IMR-90 (cell line): Measurements from ENCODE around the gene CFH. TPM values are rescaled to one million over a fixed set of nuclear protein-coding genes. Genes with fewer than 3 reads are reported as not detected.

Source experiments
- ATAC-seq: fragments of 200-7000 bp; cut with Tn5 transposase; 2 replicates; pipeline ENCODE4 v1.9.1; 2020; ENCODE audit warnings: low read depth, mild to moderate bottlenecking, moderate library complexity
- BruUV-seq: library from RNA; stranded (reverse); fragments of 400-500 nt; replicated peaks from 2 replicates; lab custom pipeline; 2021; lab: Mats Ljungman, UMichigan
- CTCF ChIA-PET: fragments of 300-600 bp; formaldehyde crosslinking; extraction: SDS; loops from one replicate; lab custom pipeline; 2021; ENCODE audit warnings: antibody characterized with exemption; lab: Yijun Ruan, JAX
- POLR2A ChIA-PET: fragments of 300-600 bp; sonication (Branson Sonifier 250); formaldehyde crosslinking; loops from one replicate; lab custom pipeline; 2022; ENCODE audit warnings: antibody characterized with exemption; ENCODE audit not compliant: unreplicated experiment; lab: Charles Lee
- DNase-seq: peaks from one replicate; pipeline ENCODE4 v3.0.0; 2013
- H2AFZ ChIP-seq: replicated peaks from 2 replicates; pipeline ENCODE3; 2013; ENCODE audit warnings: low read length, mild to moderate bottlenecking; ENCODE audit not compliant: poor library complexity
- H2AK5ac ChIP-seq: 2 replicates; pipeline ENCODE4 v1.6.1; 2013; ENCODE audit warnings: low read depth, low read length, inconsistent platforms
- H2AK9ac ChIP-seq: replicated peaks from 2 replicates; pipeline ENCODE3; 2013; ENCODE audit warnings: mild to moderate bottlenecking, low read depth, low read length, moderate library complexity; ENCODE audit not compliant: poor library complexity
- H2BK120ac ChIP-seq: 2 replicates; pipeline ENCODE4 v1.6.1; 2013; ENCODE audit warnings: low read depth, low read length, inconsistent platforms
- H2BK15ac ChIP-seq: 3 replicates; pipeline ENCODE4 v1.6.1; 2013; ENCODE audit warnings: low read depth, low read length, inconsistent platforms
- H2BK20ac ChIP-seq: 2 replicates; pipeline ENCODE4 v1.6.1; 2013; ENCODE audit warnings: low read depth, mild to moderate bottlenecking, inconsistent platforms, low read length, moderate library complexity
- H2BK5ac ChIP-seq: 2 replicates; pipeline ENCODE4 v1.6.1; 2013; ENCODE audit warnings: mild to moderate bottlenecking, low read depth, low read length, inconsistent platforms; ENCODE audit not compliant: poor library complexity, severe bottlenecking
- H3K14ac ChIP-seq: replicated peaks from 2 replicates; pipeline ENCODE4 v1.6.1; 2013; ENCODE audit warnings: low read depth, low read length, inconsistent platforms
- H3K18ac ChIP-seq: 2 replicates; pipeline ENCODE4 v1.6.1; 2013; ENCODE audit warnings: low read depth, low read length, control low read depth
- H3K23ac ChIP-seq: 2 replicates; pipeline ENCODE4 v1.6.1; 2013; ENCODE audit warnings: low read depth, low read length, inconsistent platforms
- H3K27ac ChIP-seq: 2 replicates; pipeline ENCODE4 v1.5.1; 2013; ENCODE audit warnings: mild to moderate bottlenecking, control low read depth, low read length; ENCODE audit not compliant: insufficient read depth
- H3K27me3 ChIP-seq: 2 replicates; pipeline ENCODE4 v1.6.1; 2013; ENCODE audit warnings: low read length; ENCODE audit not compliant: control insufficient read depth, insufficient read depth
- H3K36me3 ChIP-seq: 2 replicates; pipeline ENCODE4 v1.6.1; 2013; ENCODE audit warnings: low read length, mixed read lengths; ENCODE audit not compliant: control insufficient read depth, insufficient read depth
- H3K4ac ChIP-seq: 2 replicates; pipeline ENCODE4 v1.6.1; 2013; ENCODE audit warnings: low read depth, low read length, inconsistent platforms
- H3K4me1 ChIP-seq: 2 replicates; pipeline ENCODE4 v1.6.1; 2013; ENCODE audit warnings: low read length, mixed read lengths; ENCODE audit not compliant: control insufficient read depth, insufficient read depth
- H3K4me2 ChIP-seq: 2 replicates; pipeline ENCODE4 v1.6.1; 2013; ENCODE audit warnings: low read depth, mild to moderate bottlenecking, control low read depth, low read length, moderate library complexity
- H3K4me3 ChIP-seq: 2 replicates; pipeline ENCODE4 v1.5.1; 2013; ENCODE audit warnings: low read depth, mild to moderate bottlenecking, control low read depth, low read length, moderate library complexity; ENCODE audit not compliant: insufficient read depth
- H3K56ac ChIP-seq: 2 replicates; pipeline ENCODE4 v1.6.1; 2013; ENCODE audit warnings: low read length, inconsistent platforms; ENCODE audit not compliant: insufficient read depth; ENCODE audit errors: extremely low read depth
- H3K79me1 ChIP-seq, 2 experiments: 2 replicates each; pipeline ENCODE4 v1.6.1; 2013; ENCODE audit warnings: low read length in 2 of 2, inconsistent platforms in 1 of 2, low read depth in 1 of 2
- H3K9ac ChIP-seq: 2 replicates; pipeline ENCODE4 v1.6.1; 2013; ENCODE audit warnings: low read depth, low read length, control low read depth
- H3K9me1 ChIP-seq: 2 replicates; pipeline ENCODE4 v1.6.1; 2013; ENCODE audit warnings: low read length, inconsistent platforms; ENCODE audit not compliant: insufficient read depth
- H3K9me3 ChIP-seq: 2 replicates; pipeline ENCODE4 v1.6.1; 2013; ENCODE audit warnings: low read length; ENCODE audit not compliant: control insufficient read depth, insufficient read depth
- H4K20me1 ChIP-seq: 2 replicates; pipeline ENCODE4 v1.6.1; 2013; ENCODE audit warnings: low read length, inconsistent platforms; ENCODE audit not compliant: insufficient read depth
- H4K5ac ChIP-seq: 2 replicates; pipeline ENCODE4 v1.6.1; 2013; ENCODE audit warnings: mild to moderate bottlenecking, low read depth, low read length, control low read depth
- H4K8ac ChIP-seq, 2 experiments: 2 replicates each; pipeline ENCODE4 v1.6.1; 2013; ENCODE audit warnings: low read depth in 2 of 2, low read length in 2 of 2, control low read depth in 1 of 2, inconsistent platforms in 1 of 2
- H4K91ac ChIP-seq: 2 replicates; pipeline ENCODE4 v1.6.1; 2013; ENCODE audit warnings: low read depth, low read length, inconsistent platforms; ENCODE audit not compliant: insufficient read depth
- BHLHE40 ChIP-seq: fragments of 150-350 bp; IDR thresholded peaks from 2 replicates; pipeline ENCODE4 v1.6.1; 2016; ENCODE audit warnings: mild to moderate bottlenecking, low read depth, low read length
- CEBPB ChIP-seq: IDR thresholded peaks from 2 replicates; pipeline ENCODE4 v1.6.1; 2012; ENCODE audit warnings: low read depth, low read length, improper control_type of control experiment
- CHD1 ChIP-seq: IDR thresholded peaks from 2 replicates; pipeline ENCODE4 v1.6.1; 2012; ENCODE audit warnings: low read depth, low read length, improper control_type of control experiment
- CTCF ChIP-seq: conservative IDR thresholded peaks from 2 replicates; pipeline ENCODE4 v1.5.1; 2012; ENCODE audit warnings: mild to moderate bottlenecking, low read depth, low read length, improper control_type of control experiment
- ELK1 ChIP-seq: fragments of 150-350 bp; IDR thresholded peaks from 2 replicates; pipeline ENCODE4 v1.6.1; 2016; ENCODE audit warnings: low read depth, mild to moderate bottlenecking, low read length, moderate library complexity, borderline replicate concordance
- FOS ChIP-seq: fragments of 150-350 bp; IDR thresholded peaks from 2 replicates; pipeline ENCODE4 v1.6.1; 2016; ENCODE audit warnings: low read depth, low read length
- MAFK ChIP-seq: IDR thresholded peaks from 2 replicates; pipeline ENCODE4 v1.6.1; 2012; ENCODE audit warnings: low read depth, low read length, improper control_type of control experiment
- MAZ ChIP-seq: IDR thresholded peaks from 2 replicates; pipeline ENCODE4 v1.6.1; 2012; ENCODE audit warnings: low read depth, mild to moderate bottlenecking, low read length, improper control_type of control experiment, moderate library complexity, borderline replicate concordance
- MXI1 ChIP-seq: IDR thresholded peaks from 2 replicates; pipeline ENCODE4 v1.6.1; 2012; ENCODE audit warnings: low read depth, mild to moderate bottlenecking, low read length, moderate library complexity, borderline replicate concordance
- NFE2L2 ChIP-seq: fragments of 150-350 bp; IDR thresholded peaks from 2 replicates; pipeline ENCODE4 v1.6.1; 2016; ENCODE audit warnings: low read depth, mild to moderate bottlenecking, low read length
- POLR2A ChIP-seq: IDR thresholded peaks from 2 replicates; pipeline ENCODE4 v1.6.1; 2012; ENCODE audit warnings: mild to moderate bottlenecking, low read depth, low read length
- RCOR1 ChIP-seq: IDR thresholded peaks from 2 replicates; pipeline ENCODE4 v1.6.1; 2012; ENCODE audit warnings: mild to moderate bottlenecking, low read length, improper control_type of control experiment; ENCODE audit not compliant: insufficient replicate concordance
- RFX5 ChIP-seq: IDR thresholded peaks from 2 replicates; pipeline ENCODE4 v1.8.0; 2012; ENCODE audit warnings: low read depth, mild to moderate bottlenecking, low read length, moderate library complexity
- SMC3 ChIP-seq: fragments of 150-350 bp; IDR thresholded peaks from 2 replicates; pipeline ENCODE4 v1.6.1; 2016; ENCODE audit warnings: low read depth, mild to moderate bottlenecking, antibody characterized with exemption, low read length, moderate library complexity
- USF2 ChIP-seq: fragments of 150-350 bp; IDR thresholded peaks from 2 replicates; pipeline ENCODE4 v1.6.1; 2017; ENCODE audit warnings: mild to moderate bottlenecking, antibody characterized with exemption, low read length, low read depth
- dilution Hi-C: fragments of 300-500 bp; cut with HindIII; formaldehyde crosslinking; loops from one replicate; pipeline ENCODE4 v1.14.3; 2018; ENCODE audit warnings: low sequenced_read_pairs; ENCODE audit not compliant: unreplicated experiment
- in situ Hi-C: fragments of 300-500 bp; cut with MboI; formaldehyde crosslinking; loops from 3 replicates; pipeline ENCODE4 v1.14.3; 2019; ENCODE audit warnings: low sequenced_read_pairs, inconsistent platforms, mixed read lengths
- intact Hi-C: fragments of 100-400 bp; cut with micrococcal nuclease; formaldehyde crosslinking; loops from 2 replicates; pipeline ENCODE4 v1.10.0; 2022
- polyA plus RNA-seq, 3 experiments: library from polyadenylated mRNA; depleted of rRNA; stranded (reverse); fragments of >200 nt; gene quantifications; 2 replicates each; pipeline ENCODE4 v1.2.3, GENCODE V29; 2012; ENCODE audit warnings: low replicate concordance in 1 of 3
- total RNA-seq: library from RNA; depleted of rRNA; stranded (reverse); fragments of >200 nt; gene quantifications from 2 replicates; pipeline ENCODE4 v1.2.3, GENCODE V29; 2012

CFH gene
- total and polyA plus RNA-seq, 2 of the 4 experiments (the other 2 are of a cell fraction): 6.3 to 12.1 TPM

DNA sequence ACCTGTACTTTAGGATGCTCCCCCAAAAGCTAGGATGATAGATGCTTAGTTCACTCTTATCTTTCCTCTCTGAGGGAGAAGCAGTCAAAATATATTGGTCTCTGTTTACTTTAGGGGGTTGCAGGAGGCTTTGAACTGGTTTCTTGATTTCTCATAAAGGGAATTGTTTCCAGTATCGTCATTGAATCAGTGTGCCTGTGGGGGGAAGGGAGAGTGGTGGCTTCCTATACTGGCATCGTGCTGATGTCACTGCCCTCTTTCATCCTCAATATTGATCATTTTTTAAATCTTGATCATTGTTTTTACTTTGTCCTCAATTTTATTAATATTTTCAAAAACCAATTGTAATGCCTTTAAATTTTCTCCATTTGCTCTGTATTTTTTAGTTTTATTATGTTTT is 82.6 kb downstream of the CFH start (continued):
- TF ChIP-seq RFX5: no peak

DNA sequence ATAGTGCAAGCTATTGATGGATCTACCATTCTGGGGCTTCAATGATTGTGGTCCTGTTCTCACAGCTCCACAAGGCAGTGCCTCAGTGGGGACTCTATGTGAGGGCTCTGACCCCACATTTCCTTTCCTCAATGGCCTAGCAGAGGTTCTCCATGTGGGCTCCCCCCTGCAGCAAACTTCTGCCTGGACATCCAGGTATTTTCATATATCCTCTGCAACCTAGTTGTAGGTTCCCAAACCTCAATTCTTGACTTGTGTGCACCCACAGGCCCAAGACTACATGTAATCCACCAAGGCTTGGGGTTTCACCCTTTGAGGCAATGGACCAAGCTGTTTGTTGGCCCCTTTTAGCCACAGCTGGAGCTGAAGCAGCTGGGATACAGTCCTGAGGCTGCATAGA is 86.9 kb downstream of the CFH start:
- H3K36me3 ChIP-seq: no peaks in the 10 kb centered on the region
- H2AFZ ChIP-seq: no peak overlapping the region
- H3K4me3 ChIP-seq: no peak overlapping the region
- H2BK120ac ChIP-seq: no peak overlapping the region
- ATAC-seq: no peak
- no peak overlapping the region for H3K4ac ChIP-seq
- no peak overlapping the region for H2AK5ac ChIP-seq
- no peak overlapping the region for H3K4me2 ChIP-seq
- H3K9ac ChIP-seq: no peak overlapping the region
- H3K9me3 ChIP-seq: peaks cover 3% of the 10 kb centered on the region; the same call in 1 of the 2 replicates
- no peak overlapping the region for H2AK9ac ChIP-seq
- no peaks in the 10 kb centered on the region for H4K20me1 ChIP-seq
- dilution Hi-C loops (no loop called here), intact Hi-C loops (no loop called here), in situ Hi-C loops (no loop called here)
- no peaks in the 10 kb centered on the region for H3K9me1 ChIP-seq
- H2BK5ac ChIP-seq: no peak overlapping the region
- no peaks in the 10 kb centered on the region for H3K79me1 ChIP-seq
- no peak overlapping the region for H2BK15ac ChIP-seq
- POLR2A ChIA-PET: no interaction called here
- no peaks in the 10 kb centered on the region for H3K27me3 ChIP-seq
- no peak overlapping the region for H3K23ac ChIP-seq
- no peak overlapping the region for H3K18ac ChIP-seq
- H4K91ac ChIP-seq: no peak overlapping the region
- CTCF ChIA-PET: no interaction called here
- no peak overlapping the region for H3K14ac ChIP-seq
- no peak overlapping the region for H3K56ac ChIP-seq
- no peaks in the 10 kb centered on the region for H3K4me1 ChIP-seq
- no TSS peak for BruUV-seq
- no peak overlapping the region for H4K5ac ChIP-seq
- DNase-seq: no peak
- no peak overlapping the region for H3K27ac ChIP-seq
- H2BK20ac ChIP-seq: no peak overlapping the region
- TF ChIP-seq CEBPB (no peak), MAFK (no peak), MXI1 (no peak), USF2 (no peak), NFE2L2 (no peak), CHD1 (no peak), RFX5 (no peak), ELK1 (no peak), POLR2A (no peak), FOS (no peak), CTCF (no peak), RCOR1 (no peak), MAZ (no peak), SMC3 (no peak), BHLHE40 (no peak)
- no peak overlapping the region for H4K8ac ChIP-seq
